ENCODE measurements around the gene POLN. TPM values are rescaled to one million over a fixed set of nuclear protein-coding genes. Genes with fewer than 3 reads are reported as not detected.

Gene POLN
- polyA plus RNA-seq, 1 donor (not counting 4 experiments of a cell fraction or from before 2014, with no cell fraction given) = 1.3 TPM

- dilution Hi-C loops (cut with MboI; ENCODE audit: extremely low pct_ligation_motif_present, low sequenced_read_pairs) = no loop called here
- no peaks in the 10 kb centered on the region for H3K9me1 ChIP-seq (ENCODE audit: control insufficient read depth, extremely low read depth, insufficient read depth, low read length)
- no peak overlapping the region for H3K9ac ChIP-seq (ENCODE audit: control insufficient read depth, extremely low read depth, insufficient read depth, low read length)
- no peak overlapping the region for H3K4me2 ChIP-seq (ENCODE audit: control insufficient read depth, extremely low read depth, insufficient read depth, low read depth, low read length)
- H3K9me3 ChIP-seq (ENCODE audit: control insufficient read depth, low read depth, low read length) = no peaks in the 10 kb centered on the region
- no peak overlapping the region for H3K4me3 ChIP-seq (ENCODE audit: control insufficient read depth in 2 of 3, extremely low read depth in 1 of 3, insufficient read depth in 2 of 3, low read depth in 1 of 3, low read length in 3 of 3)
- FAIRE-seq = no peak
- no peaks in the 10 kb centered on the region for H3K79me2 ChIP-seq (ENCODE audit: control insufficient read depth, insufficient read depth, low read length)
- no peak for TF ChIP-seq CTCF (optimal IDR thresholded peaks at IDR 0.05 in 1 of 3, IDR thresholded peaks at IDR 0.05 in 1 of 3, conservative IDR thresholded peaks at IDR 0.05 in 1 of 3; ENCODE audit: extremely low read depth in 1 of 3, insufficient read depth in 2 of 3, low read length in 3 of 3)
- no peak for TF ChIP-seq EZH2 (IDR thresholded peaks at IDR 0.05; ENCODE audit: low read length)
- no peaks in the 10 kb centered on the region for H3K36me3 ChIP-seq (ENCODE audit: control insufficient read depth in 2 of 2, extremely low read depth in 1 of 2, insufficient read depth in 2 of 2, low read length in 2 of 2)
- no peak overlapping the region for H3K27ac ChIP-seq (ENCODE audit: control insufficient read depth, insufficient read depth, low read length)
- H3K4me1 ChIP-seq (ENCODE audit: control insufficient read depth, extremely low read depth, insufficient read depth, low read length) = no peaks in the 10 kb centered on the region
- DNase-seq (ENCODE audit: low read depth, low spot score) = no peak
- no peaks in the 10 kb centered on the region for H3K27me3 ChIP-seq (ENCODE audit: control insufficient read depth, extremely low read depth, insufficient read depth, low read length)
- no peak overlapping the region for H2AFZ ChIP-seq (ENCODE audit: control insufficient read depth, low read length)
- H4K20me1 ChIP-seq (ENCODE audit: control insufficient read depth, extremely low read depth, insufficient read depth, low read length) = no peaks in the 10 kb centered on the region
Measured at GRCh38 chr4:2272026-2272827, 30.3 kb upstream of the POLN start.

- dilution Hi-C loops (cut with MboI; ENCODE audit: extremely low pct_ligation_motif_present, low sequenced_read_pairs) = no loop called here
Measured at GRCh38 chr4:2271279-2272025, 29.5 kb upstream of the POLN start.

More at GRCh38 chr4:2271279-2272025, 29.5 kb upstream of the POLN start:
- FAIRE-seq (no peak), DNase-seq (ENCODE audit: low read depth, low spot score) (no peak)
- H3K79me2 ChIP-seq (ENCODE audit: control insufficient read depth, insufficient read depth, low read length) = no peaks in the 10 kb centered on the region
- no peaks in the 10 kb centered on the region for H3K9me3 ChIP-seq (ENCODE audit: control insufficient read depth, low read depth, low read length)
- no peak overlapping the region for H3K27ac ChIP-seq (ENCODE audit: control insufficient read depth, insufficient read depth, low read length)
- no peaks in the 10 kb centered on the region for H4K20me1 ChIP-seq (ENCODE audit: control insufficient read depth, extremely low read depth, insufficient read depth, low read length)
- no peaks in the 10 kb centered on the region for H3K36me3 ChIP-seq (ENCODE audit: control insufficient read depth in 2 of 2, extremely low read depth in 1 of 2, insufficient read depth in 2 of 2, low read length in 2 of 2)
- no peak overlapping the region for H3K4me2 ChIP-seq (ENCODE audit: control insufficient read depth, extremely low read depth, insufficient read depth, low read depth, low read length)
- H2AFZ ChIP-seq (ENCODE audit: control insufficient read depth, low read length) = no peak overlapping the region
- TF ChIP-seq CTCF (optimal IDR thresholded peaks at IDR 0.05 in 1 of 3, IDR thresholded peaks at IDR 0.05 in 1 of 3, conservative IDR thresholded peaks at IDR 0.05 in 1 of 3; ENCODE audit: extremely low read depth in 1 of 3, insufficient read depth in 2 of 3, low read length in 3 of 3) = no peak
- TF ChIP-seq EZH2 (IDR thresholded peaks at IDR 0.05; ENCODE audit: low read length) = no peak
- no peak overlapping the region for H3K9ac ChIP-seq (ENCODE audit: control insufficient read depth, extremely low read depth, insufficient read depth, low read length)
- no peaks in the 10 kb centered on the region for H3K27me3 ChIP-seq (ENCODE audit: control insufficient read depth, extremely low read depth, insufficient read depth, low read length)
- no peaks in the 10 kb centered on the region for H3K4me1 ChIP-seq (ENCODE audit: control insufficient read depth, extremely low read depth, insufficient read depth, low read length)
- H3K9me1 ChIP-seq (ENCODE audit: control insufficient read depth, extremely low read depth, insufficient read depth, low read length) = no peaks in the 10 kb centered on the region
- no peak overlapping the region for H3K4me3 ChIP-seq (ENCODE audit: control insufficient read depth in 2 of 3, extremely low read depth in 1 of 3, insufficient read depth in 2 of 3, low read depth in 1 of 3, low read length in 3 of 3)

Data from keratinocyte (primary cell).